Heart left ventricle (tissue), 16 donors: ENCODE data around the gene OR52E6. TPM values are rescaled to one million over a fixed set of nuclear protein-coding genes. Genes with fewer than 3 reads are reported as not detected.

ENCODE experiments used
- ATAC-seq, 4 donors: fragments of 200-7000 bp; cut with Tn5 transposase; one replicate each; pipeline ENCODE4 v1.9.1; 2020 to 2022; ENCODE audit warnings: moderate library complexity in 4 of 4, mild to moderate bottlenecking in 3 of 4, moderate number of reproducible peaks in 1 of 4
- DNase-seq, 5 donors: peaks; one replicate each; pipeline ENCODE4 v3.0.0-alpha.2; 2020
- H3K27ac ChIP-seq, 12 donors: fragments of 200-600 bp; sonication (generic) in 4 of 12; one replicate each; pipeline versions ENCODE4 v1.5.0 to v1.8.0; 2016 to 2022; ENCODE audit warnings: mild to moderate bottlenecking in 2 of 12
- H3K27me3 ChIP-seq, 9 donors: fragments of 200-600 bp; sonication (generic) in 2 of 9; one replicate each; pipeline versions ENCODE4 v1.5.1 to v1.8.0; 2016 to 2022; ENCODE audit warnings: mild to moderate bottlenecking in 3 of 9
- H3K36me3 ChIP-seq, 9 donors: fragments of 200-600 bp; sonication (generic) in 2 of 9; one replicate each; pipeline versions ENCODE4 v1.5.0 to v1.8.0; 2018 to 2022; ENCODE audit warnings: mild to moderate bottlenecking in 2 of 9
- H3K4me1 ChIP-seq, 12 donors: fragments of 200-600 bp; sonication (generic) in 4 of 12; one replicate each; pipeline versions ENCODE4 v1.5.0 to v1.8.0; 2016 to 2022; ENCODE audit warnings: mild to moderate bottlenecking in 3 of 12
- H3K4me3 ChIP-seq, 12 donors: fragments of 200-600 bp; sonication (generic) in 4 of 12; one replicate each; pipeline versions ENCODE4 v1.5.0 to v1.8.0; 2017 to 2022; ENCODE audit warnings: mild to moderate bottlenecking in 9 of 12, moderate library complexity in 4 of 12
- H3K9me3 ChIP-seq, 12 donors: fragments of 200-600 bp; sonication (generic) in 4 of 12; one replicate each; pipeline versions ENCODE4 v1.5.0 to v1.8.0; 2016 to 2022; ENCODE audit warnings: mild to moderate bottlenecking in 1 of 12
- CTCF ChIP-seq, 12 donors: fragments of 200-600 bp; sonication (generic) in 4 of 12; IDR thresholded peaks; one replicate each; pipeline versions ENCODE4 v1.5.0 to v1.8.0; 2018 to 2022; ENCODE audit warnings: antibody characterized with exemption in 12 of 12, mild to moderate bottlenecking in 5 of 12
- POLR2A ChIP-seq, 2 donors: fragments of 450-650 bp; IDR thresholded peaks; one replicate each; pipeline ENCODE4 v1.6.1; 2017; ENCODE audit warnings: antibody characterized with exemption in 2 of 2, mild to moderate bottlenecking in 2 of 2, moderate library complexity in 2 of 2
- WGBS, 4 donors: extraction: QIAGEN DNeasy Blood & Tissue Kit in 2 of 4; methylation state at CpG; one replicate each; pipeline versions ENCODE4 v1.1.5 to v1.1.7; 2013 to 2018; 5-methylcytosine and 5-hydroxymethylcytosine counted together
- intact Hi-C, 10 donors: fragments of 100-400 bp; cut with DNase I; formaldehyde crosslinking; loops; one replicate each; pipeline versions ENCODE4 v1.11.1 to v1.14.2; 2022
- polyA plus RNA-seq, 2 donors: library from polyadenylated mRNA; stranded (reverse); fragments of 200-250 nt; gene quantifications; one replicate each; pipeline ENCODE4 v1.2.3, GENCODE V29; 2013
- total RNA-seq, 9 donors: library from RNA; depleted of rRNA in 2 of 9; stranded (reverse); fragments of >200 nt in 2 of 9; fragmentation: NEBNext Ultra II Directional in 3 of 9; extraction: Animal tissue kit (Norgen Biotek cat#: 25700) in 3 of 9; gene quantifications; one replicate each; pipeline versions ENCODE4 v1.1.0 to v1.2.4, GENCODE V29; 2016 to 2023
- donor health status: ischemic (EF 13 %, LVEDD 7.1; RV severe dilation, severe dysfunction).
- donor health status: healthy with polysubstance abuse.
- donor health status: DM: no; HTN: yes; CAD: no.
- donor health status: DM: no; HTN: no; CAD: no.
- donor health status: ischemic (EF 25% LVEDD 6.9; RV normal size, moderate dysfunction).
- donor health status: ischemic (EF 25% LVEDD 5.7; RV mildly dilated, moderate dysfunction).
- donor health status: healthy.
- donor health status: DM: yes; HTN: yes; CAD: no.
- donor health status: ischemic (EF 35%, LVEDD 5.7; RV mildly dilated, moderate dysfunction).
- donor health status: nonischemic (EF 11% LVEDD 7.7; RV severe dilation, severe dysfunction).
- donor health status: DM: yes; HTN: yes; CAD: no.
- donor health status: PGD.
- donor health status: ischemic (EF 29% LVEDD 5.4; RV normal size, mild dysfunction).
- donor health status: nonischemic (EF 23%, LVEDD 6.1; RV moderate dilation, normal function).

OR52E6 gene
- total and polyA plus RNA-seq, 11 donors: not detected

DNA sequence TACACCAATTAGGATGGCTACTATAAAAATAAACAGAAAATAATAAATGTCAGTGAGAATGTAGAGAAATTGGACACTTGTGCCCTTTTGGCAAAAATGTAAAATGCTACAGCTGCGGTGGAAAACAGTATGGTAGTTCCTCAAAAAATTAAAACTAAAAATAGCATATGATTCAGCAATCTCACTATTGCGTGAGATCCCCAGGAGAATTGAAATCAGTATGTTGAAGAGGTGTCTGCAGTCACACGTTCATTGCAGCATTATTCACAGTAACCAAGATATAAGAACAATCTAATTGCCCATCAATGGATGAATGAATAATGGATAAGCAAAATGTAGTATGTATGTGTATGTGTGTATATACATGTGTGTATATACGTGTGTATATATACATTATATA, 26.2 kb downstream of the OR52E6 start:
- Histone ChIP-seq H3K4me1 (peaks cover 0 to 26% (median 0%) of the 10 kb centered on the region in 12 donors), H3K27ac (no peak overlapping the region), H3K27me3 (no peaks in the 10 kb centered on the region), H3K9me3 (no peaks in the 10 kb centered on the region), H3K36me3 (no peaks in the 10 kb centered on the region), H3K4me3 (no peak overlapping the region)
- WGBS, 4 donors: 34 to 45% (median 42%) methylated on average over 4 of the region's 4 CpGs
- ATAC-seq (no peak), DNase-seq (no peak)
- intact Hi-C loops: no loop called here
- TF ChIP-seq CTCF (IDR thresholded peaks at IDR 0.05) (no peak), POLR2A (IDR thresholded peaks at IDR 0.05) (no peak)

DNA sequence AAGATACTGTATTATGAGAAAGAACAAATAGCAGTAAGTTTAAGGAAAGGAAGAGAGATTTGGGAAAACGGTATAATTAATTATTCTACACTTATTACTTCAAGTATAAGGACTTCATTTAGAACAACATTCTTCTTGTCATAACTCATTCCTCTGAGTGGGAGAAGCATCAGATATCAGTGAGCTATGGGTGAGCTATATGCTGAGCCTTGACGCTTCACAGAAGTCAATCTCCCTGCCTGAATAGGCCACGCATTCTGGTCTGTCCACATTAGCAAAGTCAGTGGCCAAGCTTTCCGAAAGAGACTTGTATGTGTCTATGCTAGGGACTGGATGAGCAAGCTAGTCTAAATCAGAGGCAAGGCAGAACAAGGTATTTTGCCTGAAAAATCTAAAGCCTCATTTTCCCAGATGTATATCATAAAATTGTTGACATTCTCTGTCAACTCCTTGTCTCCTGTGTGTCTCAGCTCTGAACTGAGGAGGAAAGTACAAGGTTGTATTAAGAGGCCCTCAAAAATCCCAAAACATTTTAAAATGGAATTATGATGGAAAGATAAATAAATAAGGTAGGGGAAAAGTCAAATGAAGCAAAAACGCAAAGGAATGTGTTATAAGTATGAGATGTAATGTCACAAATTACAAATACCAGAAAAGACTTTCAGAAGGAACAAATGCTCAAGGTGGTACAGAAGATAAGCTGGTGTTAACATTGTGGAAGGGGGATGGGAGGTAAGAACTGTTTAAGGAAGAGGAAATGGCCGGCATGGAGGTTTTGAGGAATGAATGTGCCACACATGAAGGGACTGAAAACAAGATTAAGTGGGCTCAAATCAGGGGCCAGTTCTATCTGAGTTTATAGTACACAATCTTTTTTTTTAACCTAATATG, 31.5 kb downstream of the OR52E6 start:
- Histone ChIP-seq H3K4me3 (no peak overlapping the region), H3K4me1 (peaks cover 0 to 19% (median 0%) of the 10 kb centered on the region in 12 donors), H3K27ac (no peak overlapping the region), H3K9me3 (no peaks in the 10 kb centered on the region), H3K27me3 (peaks cover 0 to 2% (median 0%) of the 10 kb centered on the region in 9 donors), H3K36me3 (no peaks in the 10 kb centered on the region)
- no peak for ATAC-seq
- intact Hi-C loops: loop anchor here (2.0 to 10.0 kb wide), 13 partner anchors 205 to 1175 kb away; partner anchors contain the start of genes OR51D1 (in 1 of the 10), OR51V1 (in 1 of the 10) and TRIM6 (in 1 of the 10)
- DNase-seq: no peak
- 73 to 76% (median 74%) methylated on average over 6 of the region's 6 CpGs for WGBS, 4 donors
- TF ChIP-seq POLR2A (IDR thresholded peaks at IDR 0.05) (no peak), CTCF (IDR thresholded peaks at IDR 0.05) (no peak)

GRCh38 chr11:5809122-5809519, 32.6 kb downstream of the OR52E6 start:
- H3K4me1 ChIP-seq: peaks cover 0 to 12% (median 0%) of the 10 kb centered on the region in 12 donors
- no peaks in the 10 kb centered on the region for H3K36me3 ChIP-seq
- intact Hi-C loops: loop anchor here (2.0 to 10.0 kb wide), 13 partner anchors 204 to 1174 kb away; partner anchors contain the start of genes OR51D1 (in 1 of the 10), OR51V1 (in 1 of the 10) and TRIM6 (in 1 of the 10)
- H3K9me3 ChIP-seq: peaks cover 0 to 7% (median 0%) of the 10 kb centered on the region in 12 donors
- WGBS, 4 donors: 42 to 56% (median 46%) methylated on average over 5 of the region's 5 CpGs
- no peak for DNase-seq
- no peak for TF ChIP-seq POLR2A (IDR thresholded peaks at IDR 0.05)
- no peak for TF ChIP-seq CTCF (IDR thresholded peaks at IDR 0.05)
- peak; percentile 9 to 37 (median 20) for ATAC-seq
- H3K27me3 ChIP-seq: peaks cover 0 to 2% (median 0%) of the 10 kb centered on the region in 9 donors
- H3K27ac ChIP-seq: no peak overlapping the region
- H3K4me3 ChIP-seq: peak overlapping the region in 11 of 12 donors; percentile 17 to 66 (median 54)
